Suprapubic skin (tissue), 4 donors: ENCODE results near the gene PRXL2B.

Experiments used
- CTCF ChIP-seq, 2 donors: fragments of 200-600 bp in 1 of 2; fragments of 450-650 bp in 1 of 2; sonication (generic) in 1 of 2; IDR thresholded peaks; one replicate each; pipeline ENCODE4 v1.5.1; 2016 to 2019; ENCODE audit warnings: antibody characterized with exemption in 2 of 2, mild to moderate bottlenecking in 1 of 2, moderate library complexity in 1 of 2
- EP300 ChIP-seq: sonication (generic); formaldehyde crosslinking; IDR thresholded peaks from one replicate; pipeline ENCODE4 v1.6.1; 2017; ENCODE audit warnings: antibody characterized with exemption
- POLR2A ChIP-seq, 2 donors: fragments of 450-650 bp; IDR thresholded peaks; one replicate each; pipeline ENCODE4 v1.6.1; 2017; ENCODE audit warnings: antibody characterized with exemption in 2 of 2, mild to moderate bottlenecking in 2 of 2, moderate library complexity in 2 of 2
- POLR2AphosphoS5 ChIP-seq, 3 donors: sonication (generic); formaldehyde crosslinking; IDR thresholded peaks; one replicate each; pipeline ENCODE4 v1.6.1; 2017; ENCODE audit warnings: antibody characterized with exemption in 3 of 3

DNA sequence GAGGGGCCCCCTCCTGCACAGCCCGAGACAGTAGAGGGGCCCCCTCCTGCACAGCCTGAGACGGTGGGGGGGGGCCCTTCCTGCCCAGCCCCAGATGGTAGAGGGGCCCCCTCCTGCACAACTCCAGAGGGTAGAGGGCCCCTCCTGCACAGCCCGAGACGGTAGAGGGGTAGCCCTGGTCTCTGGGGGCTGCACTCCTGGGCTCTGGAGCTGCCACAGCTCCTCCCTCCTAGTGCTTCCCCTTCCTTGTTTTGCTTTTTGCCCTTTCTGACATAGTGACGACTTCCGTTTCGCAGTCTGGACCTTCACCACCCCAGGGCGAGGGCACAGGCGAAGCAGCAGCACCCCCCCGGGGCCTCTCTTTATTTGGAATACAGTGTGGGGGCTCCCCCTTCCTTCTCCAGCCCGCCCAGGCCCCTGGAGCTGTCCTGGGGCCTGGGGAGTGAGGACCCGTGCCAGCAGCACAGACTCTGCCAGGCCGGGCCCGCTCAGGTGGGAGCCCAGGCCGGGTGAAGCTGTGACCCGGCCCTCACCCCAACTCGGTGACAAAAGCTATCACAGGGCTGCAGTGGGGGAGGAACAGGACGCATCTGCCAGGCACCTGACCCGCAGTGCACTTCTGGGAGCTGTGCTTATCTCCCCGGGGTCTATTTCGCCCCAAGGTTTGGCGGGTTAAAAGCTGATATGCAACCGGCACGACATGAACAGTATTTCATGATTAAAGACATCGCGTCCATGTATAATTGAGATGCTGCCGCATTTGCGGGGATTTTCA is 1.1 kb upstream of the PRXL2B start:
- TF ChIP-seq EP300: no peak
- no peak for TF ChIP-seq CTCF (IDR thresholded peaks at IDR 0.05)
- no peak for TF ChIP-seq POLR2AphosphoS5 (IDR thresholded peaks at IDR 0.05)
- TF ChIP-seq POLR2A (IDR thresholded peaks at IDR 0.05): peak; percentile 20 to 39
